Germinal center (tissue), 1 donor: ENCODE measurements around the gene UPF1.

Source experiments
- DNase-seq: peaks from one replicate; pipeline ENCODE4 v3.0.0; 2012; ENCODE audit warnings: mixed read lengths, low spot score

UPF1 gene

GRCh38 chr19:18840288-18841267 is 8.8 kb downstream of the UPF1 start:
- no peak for DNase-seq

- no peak for DNase-seq
Measured at GRCh38 chr19:18841400-18841799, 9.6 kb downstream of the UPF1 start.

GRCh38 chr19:18842166-18842565 is 10.4 kb downstream of the UPF1 start:
- DNase-seq = no peak

GRCh38 chr19:18843960-18844359 is 12.2 kb downstream of the UPF1 start:
- DNase-seq = no peak

GRCh38 chr19:18844806-18845329 is 13.1 kb downstream of the UPF1 start:
- no peak for DNase-seq

- DNase-seq = no peak
Measured at GRCh38 chr19:18845961-18846360, 14.2 kb downstream of the UPF1 start.

GRCh38 chr19:18846862-18847548 is 15.2 kb downstream of the UPF1 start:
- DNase-seq = peak; percentile 73

- no peak for DNase-seq
Measured at GRCh38 chr19:18847549-18848463, 16.0 kb downstream of the UPF1 start.

- peak; percentile 34 for DNase-seq
Measured at GRCh38 chr19:18848878-18849661, 17.3 kb downstream of the UPF1 start.

GRCh38 chr19:18849838-18850400 is 18.2 kb downstream of the UPF1 start:
- no peak for DNase-seq

- DNase-seq = no peak
Measured at GRCh38 chr19:18850471-18851375, 19.0 kb downstream of the UPF1 start.

- DNase-seq = no peak
Measured at GRCh38 chr19:18851673-18852325, 20.0 kb downstream of the UPF1 start.

- no peak for DNase-seq
Measured at GRCh38 chr19:18852648-18853047, 20.9 kb downstream of the UPF1 start.

GRCh38 chr19:18853755-18854427 is 22.1 kb downstream of the UPF1 start:
- no peak for DNase-seq

- DNase-seq = no peak
Measured at GRCh38 chr19:18854982-18855381, 23.2 kb downstream of the UPF1 start.

- no peak for DNase-seq
Measured at GRCh38 chr19:18855647-18856384, 24.1 kb downstream of the UPF1 start.

- no peak for DNase-seq
Measured at GRCh38 chr19:18856385-18857126, 24.8 kb downstream of the UPF1 start.
